GM21528 (cell line): ENCODE measurements around the gene CILP.

Experiments used
- ATAC-seq: cut with Tn5 transposase; IDR thresholded peaks from one replicate; pipeline ENCODE4 v1.9.1; 2021; ENCODE audit warnings: mild to moderate bottlenecking, moderate library complexity; ENCODE audit not compliant: unreplicated experiment, low FRiP score

CILP gene

GRCh38 chr15:65164139-65164538 is 47.1 kb downstream of the CILP start:
- no peak for ATAC-seq

GRCh38 chr15:65163041-65163440 is 48.2 kb downstream of the CILP start:
- ATAC-seq = no peak

GRCh38 chr15:65156692-65157091 is 54.6 kb downstream of the CILP start:
- ATAC-seq = no peak

DNA sequence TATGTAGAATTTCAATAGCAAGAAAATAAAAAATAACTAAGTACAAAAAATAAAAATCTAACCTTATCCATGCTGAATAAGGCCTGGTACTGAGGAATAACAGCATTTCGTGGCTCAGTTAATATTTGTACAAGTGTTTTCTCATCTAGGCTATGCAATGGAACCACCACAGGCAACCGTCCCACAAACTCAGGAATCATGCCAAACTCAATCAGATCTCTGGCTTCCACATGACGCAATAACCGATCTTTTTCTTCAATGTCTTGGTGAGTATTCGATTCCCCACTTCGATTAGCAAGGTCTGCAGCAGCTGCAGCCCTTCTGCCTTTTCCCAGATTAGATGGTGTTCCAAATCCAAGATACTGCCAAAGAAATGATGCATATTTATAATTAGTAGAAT is 56.6 kb downstream of the CILP start:
- ATAC-seq = no peak

GRCh38 chr15:65147902-65148301 is 63.4 kb downstream of the CILP start:
- ATAC-seq = no peak

DNA sequence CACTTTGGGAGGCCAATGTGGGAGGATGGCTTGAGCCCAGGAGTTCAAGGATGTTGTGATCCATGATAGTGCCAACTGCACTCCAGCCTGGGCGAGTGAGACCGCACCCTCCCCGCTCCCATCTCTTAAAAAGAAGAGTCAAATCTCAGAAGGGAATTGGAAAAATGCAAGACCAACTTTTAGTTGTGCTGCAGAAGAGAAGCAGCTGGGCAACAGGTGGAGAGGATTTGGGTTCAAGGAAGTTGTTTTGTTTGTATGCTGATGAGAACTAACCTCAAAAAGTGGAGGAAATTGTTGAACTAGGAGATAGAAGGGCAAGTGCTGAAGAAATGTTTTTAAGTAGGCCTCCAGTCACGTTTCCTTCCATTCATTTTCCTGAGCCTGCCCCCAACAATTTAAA is 64.8 kb downstream of the CILP start:
- ATAC-seq = no peak
